Breast epithelium (tissue), 4 donors: ENCODE results near the gene NCK2. TPM values are rescaled to one million over a fixed set of nuclear protein-coding genes. Genes with fewer than 3 reads are reported as not detected.
"Not testable (repeated sequence)": the region's sequence is repeated elsewhere in the genome, so short reads cannot be mapped to it uniquely, and the experiment has no call there.

ENCODE experiments used
- DNase-seq, 2 donors: peaks; one replicate each; pipeline ENCODE4 v3.0.0-alpha.2; 2019; ENCODE audit warnings: low spot score in 2 of 2
- H3K27ac ChIP-seq, 2 donors: fragments of 200-600 bp; sonication (generic) in 1 of 2; one replicate each; pipeline ENCODE4 v1.5.1; 2016 to 2019; ENCODE audit warnings: mild to moderate bottlenecking in 1 of 2
- H3K27me3 ChIP-seq, 2 donors: fragments of 200-600 bp; sonication (generic) in 1 of 2; one replicate each; pipeline versions ENCODE4 v1.5.1 to v1.6.0; 2017 to 2019; ENCODE audit warnings: control low read depth in 1 of 2, mild to moderate bottlenecking in 1 of 2
- H3K36me3 ChIP-seq: fragments of 200-600 bp; one replicate; pipeline ENCODE4 v1.5.1; 2019
- H3K4me1 ChIP-seq, 2 donors: fragments of 200-600 bp; sonication (generic); one replicate each; pipeline ENCODE4 v1.5.1; 2016 to 2019; ENCODE audit warnings: control low read depth in 1 of 2
- H3K4me3 ChIP-seq, 3 donors: fragments of 200-600 bp; sonication (generic); 1 replicate in 2 of 3; 2 replicates in 1 of 3; pipeline ENCODE4 v1.5.1; 2016 to 2019; ENCODE audit warnings: mild to moderate bottlenecking in 3 of 3, moderate library complexity in 2 of 3
- H3K9me3 ChIP-seq, 2 donors: fragments of 200-600 bp; sonication (generic) in 1 of 2; one replicate each; pipeline ENCODE4 v1.5.1; 2016 to 2019; ENCODE audit warnings: control low read depth in 1 of 2
- CTCF ChIP-seq, 3 donors: fragments of 450-650 bp; IDR thresholded peaks; one replicate each; pipeline ENCODE4 v1.5.1; 2016 to 2017; ENCODE audit warnings: antibody characterized with exemption in 3 of 3, mild to moderate bottlenecking in 3 of 3, moderate library complexity in 3 of 3
- POLR2A ChIP-seq: fragments of 450-650 bp; IDR thresholded peaks from one replicate; pipeline ENCODE4 v1.6.1; 2016; ENCODE audit warnings: antibody characterized with exemption, mild to moderate bottlenecking, moderate library complexity
- POLR2AphosphoS5 ChIP-seq, 3 donors: sonication (generic); formaldehyde crosslinking; IDR thresholded peaks; one replicate each; pipeline ENCODE4 v1.6.1; 2017; ENCODE audit warnings: antibody characterized with exemption in 3 of 3
- intact Hi-C: fragments of 100-400 bp; cut with DNase I; formaldehyde crosslinking; loops from one replicate; pipeline ENCODE4 v1.15.1; 2023; ENCODE audit warnings: low total_unique reads
- total RNA-seq, 3 donors: library from RNA; depleted of rRNA; stranded (reverse); fragments of >200 nt; gene quantifications; one replicate each; pipeline ENCODE4 v1.1.0, GENCODE V29; 2016

Gene NCK2
- total RNA-seq, 3 donors from 2014 or later: 42.0 to 54.3 (median 46.9) TPM

DNA sequence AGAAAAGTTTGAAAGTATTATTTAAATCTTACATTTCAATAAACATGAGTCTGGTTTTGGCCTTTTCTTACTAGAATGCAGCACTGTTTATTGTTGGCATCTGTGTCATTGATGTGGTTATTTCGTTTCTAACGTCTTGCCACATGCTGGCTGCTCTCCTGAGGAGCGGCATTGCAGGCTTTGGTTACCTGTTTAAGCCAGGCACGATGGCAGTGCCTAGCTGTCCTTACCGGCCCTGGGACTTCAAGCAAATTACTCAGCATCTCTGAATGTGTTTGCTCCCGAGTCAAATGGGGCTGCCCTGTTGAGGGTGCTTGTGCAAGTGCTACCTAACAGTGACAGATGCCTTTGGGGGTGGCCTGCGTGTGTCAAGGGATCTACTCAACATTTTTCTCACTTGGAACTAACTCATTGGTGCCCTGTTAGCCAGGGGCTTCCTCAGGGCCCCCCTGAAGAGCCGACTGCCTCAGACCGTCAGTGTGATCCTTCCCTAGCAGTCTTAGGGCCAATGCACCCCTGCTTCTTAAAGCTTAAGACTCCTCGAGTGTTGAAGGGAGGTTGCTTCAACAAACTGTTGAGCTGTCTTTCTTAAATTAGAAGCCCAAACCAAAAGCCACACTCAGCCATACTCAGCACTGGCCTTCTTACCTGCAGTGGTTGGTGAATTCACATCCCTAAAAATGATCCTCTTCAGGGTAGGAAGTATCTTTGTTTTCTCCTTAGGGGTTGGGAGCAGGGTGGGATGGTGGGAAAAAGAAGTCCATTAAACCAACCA is 151.5 kb downstream of the NCK2 start:
- peak overlapping the region; percentile 1 to 33 for H3K27ac ChIP-seq
- no peaks in the 10 kb centered on the region for H3K9me3 ChIP-seq
- DNase-seq: peak in 1 of 2 donors; percentile 39
- no peak overlapping the region for H3K4me3 ChIP-seq
- H3K36me3 ChIP-seq: no peaks in the 10 kb centered on the region
- H3K27me3 ChIP-seq: no peaks in the 10 kb centered on the region
- no peaks in the 10 kb centered on the region for H3K4me1 ChIP-seq
- TF ChIP-seq POLR2AphosphoS5 (IDR thresholded peaks at IDR 0.05): no peak
- TF ChIP-seq POLR2A: no peak
- TF ChIP-seq CTCF (IDR thresholded peaks at IDR 0.05): no peak
- intact Hi-C loops: no loop called here

DNA sequence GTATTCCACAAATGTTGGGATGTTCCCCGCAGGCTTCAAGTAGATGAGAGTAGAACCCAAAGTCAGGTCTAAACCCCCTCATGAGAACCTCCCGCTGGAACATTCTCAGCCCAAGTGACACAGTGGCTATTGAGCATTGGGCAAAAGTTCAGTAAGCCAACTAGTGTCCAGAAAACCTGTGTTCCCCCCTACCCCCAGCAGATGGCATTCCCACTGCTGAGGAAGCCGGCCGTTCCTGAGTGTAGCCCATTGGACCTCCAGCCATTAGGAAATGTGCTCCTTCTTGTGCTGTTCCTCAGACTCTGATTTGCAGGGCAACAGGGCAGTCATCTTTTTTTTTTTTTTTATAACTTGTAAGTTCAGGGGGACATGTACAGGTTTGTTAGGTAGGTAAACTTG is 152.1 kb downstream of the NCK2 start:
- Histone ChIP-seq H3K4me3 (no peak overlapping the region), H3K27me3 (no peaks in the 10 kb centered on the region), H3K27ac (no peak overlapping the region), H3K9me3 (no peaks in the 10 kb centered on the region), H3K36me3 (no peaks in the 10 kb centered on the region), H3K4me1 (no peaks in the 10 kb centered on the region)
- no peak for DNase-seq
- intact Hi-C loops: no loop called here
- TF ChIP-seq POLR2AphosphoS5 (IDR thresholded peaks at IDR 0.05) (no peak), CTCF (IDR thresholded peaks at IDR 0.05) (no peak), POLR2A (no peak)

GRCh38 chr2:105897694-105898093 is 153.0 kb downstream of the NCK2 start:
- H3K36me3 ChIP-seq, intact Hi-C loops, H3K9me3 ChIP-seq, H3K27ac ChIP-seq, H3K27me3 ChIP-seq, H3K4me1 ChIP-seq, H3K4me3 ChIP-seq, DNase-seq: not testable (repeated sequence)

DNA sequence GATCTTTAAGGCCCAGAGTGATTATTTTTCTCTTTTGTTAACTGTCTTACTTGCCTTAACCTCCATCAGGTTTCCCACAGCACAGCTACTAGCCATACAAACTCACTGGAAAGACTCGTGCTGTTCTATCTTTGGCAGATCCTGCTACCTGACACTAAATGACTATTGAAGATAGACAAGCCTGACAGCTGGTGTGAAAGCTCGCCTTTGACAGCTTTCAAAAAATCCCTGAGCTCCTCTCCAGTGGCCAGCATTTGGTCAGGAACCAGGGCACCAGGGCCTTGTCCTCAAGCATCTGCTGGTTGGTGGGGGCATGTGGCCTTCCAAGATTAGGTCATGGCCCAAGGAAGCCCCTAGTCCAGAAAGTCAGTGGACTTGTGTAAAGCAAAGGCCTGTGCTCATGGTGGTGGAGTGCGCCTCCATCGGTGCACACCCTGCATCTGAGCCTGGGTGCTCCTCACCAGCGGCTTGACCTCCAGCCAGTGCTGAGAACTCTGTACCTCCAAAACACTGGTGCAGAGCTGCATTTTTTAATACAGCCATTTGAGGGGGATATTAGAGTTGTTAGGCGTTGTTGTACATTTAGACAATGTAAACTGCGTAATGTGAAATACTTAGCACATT is 158.5 kb downstream of the NCK2 start:
- TF ChIP-seq CTCF (IDR thresholded peaks at IDR 0.05) (no peak), POLR2AphosphoS5 (IDR thresholded peaks at IDR 0.05) (no peak), POLR2A (no peak)
- Histone ChIP-seq H3K9me3 (no peaks in the 10 kb centered on the region), H3K36me3 (no peaks in the 10 kb centered on the region), H3K4me1 (no peaks in the 10 kb centered on the region), H3K27ac (no peak overlapping the region), H3K4me3 (no peak overlapping the region), H3K27me3 (no peaks in the 10 kb centered on the region)
- intact Hi-C loops: no loop called here
- DNase-seq: no peak

GRCh38 chr2:105904938-105905337 is 160.2 kb downstream of the NCK2 start:
- H3K4me3 ChIP-seq: no peak overlapping the region
- no peak for TF ChIP-seq POLR2AphosphoS5 (IDR thresholded peaks at IDR 0.05)
- TF ChIP-seq CTCF (IDR thresholded peaks at IDR 0.05): no peak
- no peak for TF ChIP-seq POLR2A

More at GRCh38 chr2:105904938-105905337, 160.2 kb downstream of the NCK2 start:
- Histone ChIP-seq H3K9me3 (no peaks in the 10 kb centered on the region), H3K27ac (no peak overlapping the region), H3K36me3 (no peaks in the 10 kb centered on the region), H3K4me1 (no peaks in the 10 kb centered on the region), H3K27me3 (no peaks in the 10 kb centered on the region)
- no peak for DNase-seq
- intact Hi-C loops: no loop called here
